T-helper 2 cell (primary cell): ENCODE measurements around the gene YBX1.
"Not testable (repeated sequence)": the region's sequence is repeated elsewhere in the genome, so short reads cannot be mapped to it uniquely, and the experiment has no call there.

Experiments used
- DNase-seq, 5 experiments: peaks; one replicate each; pipeline versions ENCODE4 v3.0.0 to v3.0.0-alpha.2; 2012 to 2022

The YBX1 gene

DNA sequence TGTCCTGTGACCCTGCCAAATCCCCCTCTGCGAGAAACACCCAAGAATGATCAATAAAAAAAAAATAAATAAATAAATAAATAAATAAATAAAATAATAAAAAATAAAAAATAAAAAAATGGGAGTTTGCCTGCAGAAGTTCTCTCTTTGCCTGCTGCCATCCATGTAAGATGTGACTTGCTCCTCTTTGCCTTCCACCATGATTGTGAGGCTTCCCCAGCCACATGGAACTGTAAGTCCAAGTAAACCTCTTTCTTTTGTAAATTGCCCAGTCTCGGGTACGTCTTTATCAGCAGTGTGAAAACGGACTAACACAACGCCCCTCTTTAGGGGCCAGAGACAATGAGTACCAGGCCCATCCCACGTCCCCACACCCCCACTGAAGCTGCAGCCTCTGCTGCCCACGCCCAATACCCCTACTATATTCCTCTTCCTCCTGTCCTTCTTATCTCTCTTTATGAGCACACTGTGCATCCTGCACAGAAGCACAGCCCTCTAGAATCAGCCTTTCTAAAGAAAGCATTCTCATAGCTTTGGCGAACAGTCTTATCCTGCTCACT is 69.4 kb downstream of the YBX1 start:
- DNase-seq = not testable (repeated sequence)

- DNase-seq = no peak
Measured at GRCh38 chr1:42752284-42752683, 70.1 kb downstream of the YBX1 start.

DNA sequence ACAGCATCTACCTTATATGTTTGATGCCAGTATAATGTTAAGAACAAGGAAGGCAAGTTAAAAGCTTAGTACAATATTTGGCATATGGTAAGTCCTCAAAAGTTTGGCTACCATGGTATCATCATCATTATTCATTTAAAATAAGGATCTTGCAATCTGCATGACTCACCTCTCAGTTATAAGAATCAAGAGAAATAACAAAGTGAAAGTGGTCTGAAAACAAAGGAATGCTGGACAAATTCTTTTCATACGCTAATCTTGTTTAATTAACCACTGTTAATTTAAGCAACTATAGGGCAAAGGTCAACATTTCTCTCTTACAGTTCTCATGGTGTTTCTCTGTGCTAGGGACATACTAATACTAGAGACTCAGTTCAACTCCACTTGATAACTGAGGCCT is 70.9 kb downstream of the YBX1 start:
- no peak for DNase-seq
